ENCODE data around the gene KCNQ1. TPM values are rescaled to one million over a fixed set of nuclear protein-coding genes. Genes with fewer than 3 reads are reported as not detected.

The KCNQ1 gene
- total RNA-seq, 3 donors from 2014 or later = 3.6 to 6.2 (median 5.1) TPM

DNA sequence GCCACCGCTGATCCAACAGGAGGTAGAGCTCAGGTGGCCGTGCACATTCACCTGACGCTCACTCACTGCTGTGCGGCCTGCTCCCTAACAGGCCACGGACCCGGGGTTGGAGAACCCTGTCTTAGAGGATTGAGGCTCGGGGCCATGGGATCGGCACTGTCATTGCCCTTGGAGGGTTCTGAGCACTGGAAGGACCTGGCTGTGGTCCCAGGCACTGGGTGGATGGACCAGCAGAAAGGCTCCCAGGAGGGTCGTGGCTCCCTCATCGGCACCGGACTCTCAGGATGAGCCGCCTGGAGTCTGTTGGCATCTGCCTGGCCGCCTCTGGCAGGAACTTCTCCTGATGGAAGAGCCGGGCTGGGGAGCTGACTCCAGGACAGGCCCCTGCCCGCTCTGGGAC lies 6.5 kb downstream of the KCNQ1 start:
- H3K27me3 ChIP-seq = no peaks in the 10 kb centered on the region
- H3K4me1 ChIP-seq = no peaks in the 10 kb centered on the region
- intact Hi-C loops (cut with DNase I; ENCODE audit: low total_unique reads) = no loop called here
- DNase-seq (ENCODE audit: low spot score in 2 of 2) = no peak
- no peak overlapping the region for H3K4me3 ChIP-seq
- no peak overlapping the region for H3K27ac ChIP-seq
- no peaks in the 10 kb centered on the region for H3K9me3 ChIP-seq
- H3K36me3 ChIP-seq = no peaks in the 10 kb centered on the region
- TF ChIP-seq POLR2AphosphoS5 (IDR thresholded peaks at IDR 0.05) = no peak
- TF ChIP-seq POLR2A (IDR thresholded peaks at IDR 0.05) = no peak
- TF ChIP-seq, protein P1, sequence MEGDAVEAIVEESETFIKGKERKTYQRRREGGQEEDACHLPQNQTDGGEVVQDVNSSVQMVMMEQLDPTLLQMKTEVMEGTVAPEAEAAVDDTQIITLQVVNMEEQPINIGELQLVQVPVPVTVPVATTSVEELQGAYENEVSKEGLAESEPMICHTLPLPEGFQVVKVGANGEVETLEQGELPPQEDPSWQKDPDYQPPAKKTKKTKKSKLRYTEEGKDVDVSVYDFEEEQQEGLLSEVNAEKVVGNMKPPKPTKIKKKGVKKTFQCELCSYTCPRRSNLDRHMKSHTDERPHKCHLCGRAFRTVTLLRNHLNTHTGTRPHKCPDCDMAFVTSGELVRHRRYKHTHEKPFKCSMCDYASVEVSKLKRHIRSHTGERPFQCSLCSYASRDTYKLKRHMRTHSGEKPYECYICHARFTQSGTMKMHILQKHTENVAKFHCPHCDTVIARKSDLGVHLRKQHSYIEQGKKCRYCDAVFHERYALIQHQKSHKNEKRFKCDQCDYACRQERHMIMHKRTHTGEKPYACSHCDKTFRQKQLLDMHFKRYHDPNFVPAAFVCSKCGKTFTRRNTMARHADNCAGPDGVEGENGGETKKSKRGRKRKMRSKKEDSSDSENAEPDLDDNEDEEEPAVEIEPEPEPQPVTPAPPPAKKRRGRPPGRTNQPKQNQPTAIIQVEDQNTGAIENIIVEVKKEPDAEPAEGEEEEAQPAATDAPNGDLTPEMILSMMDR (IDR thresholded peaks at IDR 0.05) = no peak

DNA sequence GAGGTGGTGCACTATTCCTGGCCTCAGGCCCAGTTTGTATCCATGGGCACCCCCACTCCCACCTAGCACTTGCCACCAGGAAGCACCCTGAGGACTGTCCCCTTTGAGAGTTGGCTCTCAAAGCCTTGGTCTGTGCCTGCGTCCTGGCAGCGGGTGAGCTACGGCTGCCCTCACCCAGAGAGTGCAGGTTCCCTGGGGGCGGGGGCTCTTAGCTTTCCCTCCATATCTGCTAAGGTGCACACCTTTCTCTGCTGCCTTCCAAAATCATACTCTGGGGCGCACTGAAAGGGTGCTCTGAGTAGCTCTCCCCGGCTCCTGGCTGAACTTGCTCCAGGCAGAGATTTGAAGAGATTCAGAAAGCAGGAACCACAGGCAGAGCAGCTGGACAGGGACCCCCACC lies 7.1 kb downstream of the KCNQ1 start:
- TF ChIP-seq POLR2A (IDR thresholded peaks at IDR 0.05) (no peak), POLR2AphosphoS5 (IDR thresholded peaks at IDR 0.05) (no peak)
- TF ChIP-seq, protein P1 (IDR thresholded peaks at IDR 0.05) = no peak
- H3K27ac ChIP-seq = no peak overlapping the region
- DNase-seq (ENCODE audit: low spot score in 2 of 2) = no peak
- no peak overlapping the region for H3K4me3 ChIP-seq
- intact Hi-C loops (cut with DNase I; ENCODE audit: low total_unique reads) = no loop called here
- H3K27me3 ChIP-seq = no peaks in the 10 kb centered on the region
- H3K9me3 ChIP-seq = no peaks in the 10 kb centered on the region
- no peaks in the 10 kb centered on the region for H3K4me1 ChIP-seq
- no peaks in the 10 kb centered on the region for H3K36me3 ChIP-seq

- Histone ChIP-seq H3K36me3 (no peaks in the 10 kb centered on the region), H3K9me3 (no peaks in the 10 kb centered on the region), H3K27me3 (no peaks in the 10 kb centered on the region), H3K4me1 (no peaks in the 10 kb centered on the region), H3K4me3 (no peak overlapping the region), H3K27ac (no peak overlapping the region)
- TF ChIP-seq, protein P1 (IDR thresholded peaks at IDR 0.05) = no peak
- TF ChIP-seq POLR2A (IDR thresholded peaks at IDR 0.05) (no peak), POLR2AphosphoS5 (IDR thresholded peaks at IDR 0.05) (no peak)
- DNase-seq (ENCODE audit: low spot score in 2 of 2) = no peak
- intact Hi-C loops (cut with DNase I; ENCODE audit: low total_unique reads) = no loop called here
Observed at GRCh38 chr11:2452321-2453012, 7.7 kb downstream of the KCNQ1 start.

- DNase-seq (ENCODE audit: low spot score in 2 of 2) = no peak
- no peak overlapping the region for H3K27ac ChIP-seq
- H3K9me3 ChIP-seq = no peaks in the 10 kb centered on the region
- TF ChIP-seq POLR2AphosphoS5 (IDR thresholded peaks at IDR 0.05) (no peak), POLR2A (IDR thresholded peaks at IDR 0.05) (no peak)
- TF ChIP-seq, protein P1 (IDR thresholded peaks at IDR 0.05) = no peak
- intact Hi-C loops (cut with DNase I; ENCODE audit: low total_unique reads) = no loop called here
- H3K4me1 ChIP-seq = no peaks in the 10 kb centered on the region
- no peaks in the 10 kb centered on the region for H3K36me3 ChIP-seq
- H3K4me3 ChIP-seq = no peak overlapping the region
- no peaks in the 10 kb centered on the region for H3K27me3 ChIP-seq
Observed at GRCh38 chr11:2453436-2453835, 8.6 kb downstream of the KCNQ1 start.

- H3K4me3 ChIP-seq = no peak overlapping the region
- H3K27me3 ChIP-seq = no peaks in the 10 kb centered on the region
- H3K9me3 ChIP-seq = no peaks in the 10 kb centered on the region
- intact Hi-C loops (cut with DNase I; ENCODE audit: low total_unique reads) = no loop called here
- H3K27ac ChIP-seq = no peak overlapping the region
- H3K36me3 ChIP-seq = no peaks in the 10 kb centered on the region
- DNase-seq (ENCODE audit: low spot score in 2 of 2) = no peak
- H3K4me1 ChIP-seq = no peaks in the 10 kb centered on the region
- TF ChIP-seq POLR2A (IDR thresholded peaks at IDR 0.05) = no peak
- no peak for TF ChIP-seq POLR2AphosphoS5 (IDR thresholded peaks at IDR 0.05)
- TF ChIP-seq, protein P1 (IDR thresholded peaks at IDR 0.05) = no peak
Observed at GRCh38 chr11:2458321-2458720, 13.5 kb downstream of the KCNQ1 start.
